Ishikawa (cell line): ENCODE data around the gene SIM2.

Source experiments
- CEBPB ChIP-seq: IDR thresholded peaks from 2 replicates; pipeline ENCODE4 v1.6.1; 2012
- CREB1 ChIP-seq: IDR thresholded peaks from 2 replicates; pipeline ENCODE4 v1.6.1; 2012; ENCODE audit warnings: low read depth
- EGR1 ChIP-seq: IDR thresholded peaks from 2 replicates; pipeline ENCODE4 v1.6.1; 2012
- EP300 ChIP-seq: IDR thresholded peaks from 2 replicates; pipeline ENCODE4 v1.6.1; 2012; ENCODE audit warnings: borderline replicate concordance
- FOXM1 ChIP-seq: IDR thresholded peaks from 2 replicates; pipeline ENCODE4 v1.6.1; 2012; ENCODE audit warnings: low read depth, borderline replicate concordance
- MAX ChIP-seq: IDR thresholded peaks from 2 replicates; pipeline ENCODE4 v1.6.1; 2012
- NFIC ChIP-seq: IDR thresholded peaks from 2 replicates; pipeline ENCODE4 v1.6.1; 2012
- RAD21 ChIP-seq: IDR thresholded peaks from 2 replicates; pipeline ENCODE4 v1.6.1; 2012; ENCODE audit warnings: low read depth
- REST ChIP-seq: IDR thresholded peaks from 2 replicates; pipeline ENCODE4 v1.6.1; 2012; ENCODE audit warnings: low read depth, mild to moderate bottlenecking
- TAF1 ChIP-seq: IDR thresholded peaks from 2 replicates; pipeline ENCODE4 v1.6.1; 2012; ENCODE audit warnings: low read depth, mild to moderate bottlenecking
- TCF12 ChIP-seq: IDR thresholded peaks from 2 replicates; pipeline ENCODE4 v1.6.1; 2012; ENCODE audit warnings: low read depth
- TEAD4 ChIP-seq: IDR thresholded peaks from 2 replicates; pipeline ENCODE4 v1.6.1; 2012
- USF1 ChIP-seq: IDR thresholded peaks from 2 replicates; pipeline ENCODE4 v1.6.1; 2012
- YY1 ChIP-seq: IDR thresholded peaks from 2 replicates; pipeline ENCODE4 v1.6.1; 2012; ENCODE audit warnings: low read depth
- ZBTB7A ChIP-seq: IDR thresholded peaks from 2 replicates; pipeline ENCODE4 v1.6.1; 2012; ENCODE audit warnings: low read depth

SIM2 gene

GRCh38 chr21:36768496-36768895 is 69.6 kb downstream of the SIM2 start:
- TF ChIP-seq ZBTB7A, result no peak
- no peak for TF ChIP-seq YY1
- no peak for TF ChIP-seq NFIC
- no peak for TF ChIP-seq EGR1
- TF ChIP-seq RAD21, result no peak
- no peak for TF ChIP-seq FOXM1
- TF ChIP-seq EP300, result no peak
- TF ChIP-seq USF1, result no peak
- no peak for TF ChIP-seq REST
- TF ChIP-seq CREB1, result no peak
- no peak for TF ChIP-seq TEAD4
- TF ChIP-seq TCF12, result no peak
- TF ChIP-seq MAX, result no peak

GRCh38 chr21:36769051-36769839 is 70.3 kb downstream of the SIM2 start:
- no peak for TF ChIP-seq TEAD4
- TF ChIP-seq NFIC, result no peak
- TF ChIP-seq TCF12, result no peak
- no peak for TF ChIP-seq EP300
- no peak for TF ChIP-seq REST
- TF ChIP-seq EGR1, result no peak
- TF ChIP-seq CEBPB, result no peak

GRCh38 chr21:36773117-36773516 is 74.2 kb downstream of the SIM2 start:
- TF ChIP-seq CREB1, result no peak
- TF ChIP-seq FOXM1, result no peak
- TF ChIP-seq NFIC, result peak; percentile 54; the same call in 1 of the 2 replicates
- no peak for TF ChIP-seq TCF12

- TF ChIP-seq RAD21 (no peak), EGR1 (no peak), REST (no peak), ZBTB7A (no peak), CEBPB (no peak), EP300 (no peak), TAF1 (no peak), TEAD4 (no peak), TCF12 (no peak), NFIC (no peak), FOXM1 (no peak), YY1 (no peak), MAX (no peak), USF1 (no peak), CREB1 (no peak)
Observed at GRCh38 chr21:36773995-36774394, 75.1 kb downstream of the SIM2 start.
